GM18519 (cell line): Measurements from ENCODE around the gene MDGA2.

Experiments used
- ATAC-seq: cut with Tn5 transposase; IDR thresholded peaks from one replicate; pipeline ENCODE4 v1.9.1; 2021; ENCODE audit warnings: mild to moderate bottlenecking, moderate library complexity; ENCODE audit not compliant: unreplicated experiment, low FRiP score

MDGA2 gene

GRCh38 chr14:47675466-47676314 lies at the start of gene MDGA2:
Gene MDGA2 (minus strand): TSS chr14:47675605.
- ATAC-seq, result no peak

DNA sequence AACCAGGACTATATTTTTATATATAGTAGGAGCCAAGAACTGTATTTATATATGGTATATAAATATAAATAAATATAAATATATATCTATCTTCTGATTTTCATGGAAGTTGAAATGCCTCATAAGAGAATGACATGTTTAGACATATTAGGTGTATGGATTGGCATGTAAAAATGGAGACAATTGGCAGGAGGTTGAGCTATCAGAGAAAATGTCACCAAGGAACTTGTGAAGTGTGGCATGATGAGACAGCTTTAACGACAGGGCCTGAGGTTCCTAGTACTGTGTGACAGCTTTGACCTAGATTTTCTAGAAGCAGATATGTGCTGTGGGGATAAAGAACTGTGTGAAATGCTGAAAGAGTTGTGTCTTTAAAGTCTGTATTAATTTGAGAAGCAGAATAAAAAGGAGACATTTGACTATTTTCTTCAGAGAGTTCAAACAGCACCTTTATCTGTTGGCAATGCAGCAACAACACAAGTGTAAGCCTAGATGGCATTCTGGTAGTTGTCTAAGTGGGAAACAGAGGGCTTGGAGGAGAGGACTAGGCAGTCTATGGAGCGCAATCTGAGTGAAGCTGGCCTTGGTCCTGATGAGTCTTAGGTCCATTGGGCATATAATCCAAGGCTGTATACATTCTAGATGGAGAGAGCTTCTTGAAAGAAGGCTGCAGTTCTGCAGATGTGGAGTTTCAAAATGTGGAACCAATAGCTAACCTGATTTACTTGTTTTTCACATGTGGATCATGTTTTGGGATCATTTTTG lies 47.7 kb upstream of the MDGA2 start:
- ATAC-seq, result no peak

DNA sequence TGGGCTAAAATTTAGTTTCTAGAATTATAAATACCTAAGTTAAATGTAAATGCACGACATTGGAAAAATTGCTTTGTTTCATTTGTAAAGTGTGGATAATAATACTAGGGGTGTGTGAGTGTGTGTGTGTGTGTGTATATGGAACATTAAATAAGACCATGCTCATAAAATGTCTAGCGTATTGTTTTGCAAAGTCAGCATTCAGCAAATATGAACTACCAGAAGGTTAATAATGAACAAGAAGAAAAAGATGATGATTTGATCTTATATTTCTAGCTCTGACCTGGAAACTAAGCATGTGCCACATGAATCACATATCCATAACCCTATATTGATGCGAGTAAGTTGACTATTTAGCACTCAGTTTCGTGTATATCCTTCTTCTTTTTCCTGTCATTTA lies 44.9 kb upstream of the MDGA2 start:
- no peak for ATAC-seq

DNA sequence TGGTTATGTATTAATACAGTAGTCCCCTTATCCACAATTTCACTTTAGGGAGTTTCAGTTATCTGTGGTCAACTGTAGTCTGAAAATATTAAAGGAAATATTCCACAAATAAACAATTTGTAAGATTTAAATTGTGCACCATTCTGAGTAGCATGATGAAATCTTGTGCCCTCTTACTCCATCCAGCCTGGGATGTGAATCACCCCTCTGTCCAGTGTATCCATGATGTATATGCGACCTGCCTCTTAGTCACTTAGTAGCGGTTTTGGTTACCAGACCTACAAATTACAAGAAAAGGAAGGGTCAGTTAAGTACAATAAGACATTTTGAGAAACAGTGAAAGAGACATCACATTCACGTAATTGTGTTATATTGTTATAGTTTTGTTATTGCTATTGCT lies 39.9 kb upstream of the MDGA2 start:
- ATAC-seq, result no peak

DNA sequence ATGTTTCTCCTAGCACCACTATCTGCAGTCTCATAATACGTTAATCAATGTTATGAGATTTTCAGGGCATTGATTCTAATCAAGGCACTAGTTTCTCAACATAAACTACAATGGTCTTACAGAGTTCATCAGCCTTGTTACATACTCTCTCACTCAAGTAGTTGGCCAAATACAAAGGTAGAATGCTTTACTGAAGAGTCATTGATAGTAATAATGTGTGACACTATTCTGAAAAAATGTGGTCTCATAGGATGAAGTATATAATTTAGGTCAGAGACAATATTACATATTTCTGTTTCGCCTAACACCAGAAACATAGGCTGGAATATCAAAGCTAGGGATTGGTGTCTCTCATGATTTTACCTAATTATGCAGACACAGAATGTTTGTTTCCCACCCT lies 35.2 kb upstream of the MDGA2 start:
- ATAC-seq, result no peak

GRCh38 chr14:47705683-47706082 lies 30.3 kb upstream of the MDGA2 start:
- no peak for ATAC-seq

DNA sequence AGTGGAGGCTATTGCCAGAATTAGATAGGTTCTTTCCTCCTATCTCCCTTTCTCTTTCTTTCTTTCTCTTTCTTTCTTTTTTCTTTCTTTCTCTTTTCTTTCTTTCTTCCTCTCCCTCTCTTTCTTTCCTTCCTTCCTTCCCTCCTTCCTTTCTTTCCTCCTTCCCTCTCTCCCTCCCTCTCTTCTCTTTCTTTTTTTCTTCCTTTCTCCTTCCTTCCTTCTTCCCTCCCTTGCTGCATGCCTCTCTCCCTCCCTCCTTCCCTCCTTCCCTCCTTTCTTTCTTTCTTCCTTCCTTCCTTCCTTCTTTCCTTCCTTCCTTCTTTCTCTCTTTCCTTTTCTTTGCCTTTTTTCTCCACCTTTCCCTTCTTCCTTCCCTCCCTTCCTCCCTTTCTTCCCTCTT lies 16.4 kb upstream of the MDGA2 start:
- no peak for ATAC-seq

GRCh38 chr14:47678993-47679392 lies 3.6 kb upstream of the MDGA2 start:
- no peak for ATAC-seq

DNA sequence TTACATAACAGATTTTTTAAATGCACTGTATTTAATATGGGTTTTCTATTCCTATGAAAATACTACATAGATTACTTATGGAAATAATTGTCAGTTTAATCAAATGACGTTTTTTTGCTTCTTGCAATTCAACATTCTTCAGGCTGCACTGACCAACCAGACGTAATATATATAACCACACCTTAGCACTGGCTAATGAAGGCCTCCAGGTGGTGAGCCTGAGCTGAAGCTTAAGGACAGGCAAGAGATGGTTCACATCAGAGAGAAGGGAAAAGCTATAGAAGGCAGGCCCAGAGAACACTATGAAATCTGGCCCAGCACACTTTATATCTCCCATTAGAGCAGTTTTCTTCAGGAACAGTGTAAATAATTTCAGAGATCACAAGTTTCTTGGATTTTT lies 2.8 kb upstream of the MDGA2 start:
- ATAC-seq, result no peak

DNA sequence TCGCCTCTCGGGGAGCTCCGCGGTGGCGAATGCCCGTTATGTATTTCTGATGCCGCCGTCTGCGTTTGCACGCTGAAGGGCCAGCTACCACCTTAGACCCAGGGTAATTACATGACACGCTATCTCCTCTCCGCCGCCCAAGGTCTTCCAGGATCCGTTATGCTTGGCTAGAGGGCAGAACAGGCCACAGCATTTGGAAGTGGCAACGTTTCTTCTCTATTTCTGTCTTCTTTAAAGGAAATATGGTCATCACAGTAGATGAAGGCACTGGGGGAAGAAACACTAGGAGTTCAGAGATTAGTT lies 861 bp upstream of the MDGA2 start:
- ATAC-seq, result no peak

DNA sequence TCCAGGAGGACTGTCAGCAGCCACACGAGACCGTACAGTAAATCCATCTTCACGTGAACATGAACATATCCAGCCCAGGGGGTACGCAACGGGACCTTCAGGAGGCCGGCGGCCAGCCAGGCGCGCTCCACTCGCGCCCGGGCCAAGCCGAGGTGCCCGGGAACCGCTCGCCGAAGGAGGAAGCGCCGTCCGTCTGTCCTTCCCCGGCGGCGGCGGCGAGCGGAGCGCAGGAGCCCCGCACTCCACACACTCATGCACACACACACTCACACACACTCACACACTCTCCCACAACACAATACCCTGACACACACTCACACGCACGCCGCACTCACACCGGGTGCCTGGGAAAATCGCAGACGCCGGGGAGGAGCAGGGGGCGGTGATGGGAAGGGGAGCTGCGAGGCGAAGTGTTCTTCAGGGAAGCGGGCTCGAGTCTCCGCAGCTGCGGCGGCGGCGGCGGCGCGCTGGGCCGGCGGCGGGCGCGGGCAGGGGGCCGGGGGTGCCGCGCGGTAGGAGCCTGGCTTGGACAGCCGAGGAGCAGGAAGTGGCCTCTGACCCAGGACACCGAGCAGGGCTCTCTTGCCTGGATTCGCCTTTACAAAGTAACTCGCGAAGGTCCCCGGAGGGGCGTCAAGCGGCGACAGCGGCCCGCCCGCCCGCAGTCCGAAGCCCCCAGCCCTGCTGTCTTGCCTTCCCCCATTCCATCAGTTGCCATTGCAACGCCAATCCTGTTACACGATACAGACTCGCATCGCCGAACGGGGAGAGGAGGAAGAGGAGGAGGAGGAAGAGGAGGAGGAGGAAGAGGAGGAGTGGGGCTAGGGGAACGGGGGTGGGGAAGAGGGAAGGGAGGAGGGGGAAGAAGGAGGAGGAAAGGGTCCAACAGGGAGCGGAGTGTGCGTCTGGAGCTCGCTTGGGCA lies 601 bp downstream of the MDGA2 start:
- no peak for ATAC-seq

DNA sequence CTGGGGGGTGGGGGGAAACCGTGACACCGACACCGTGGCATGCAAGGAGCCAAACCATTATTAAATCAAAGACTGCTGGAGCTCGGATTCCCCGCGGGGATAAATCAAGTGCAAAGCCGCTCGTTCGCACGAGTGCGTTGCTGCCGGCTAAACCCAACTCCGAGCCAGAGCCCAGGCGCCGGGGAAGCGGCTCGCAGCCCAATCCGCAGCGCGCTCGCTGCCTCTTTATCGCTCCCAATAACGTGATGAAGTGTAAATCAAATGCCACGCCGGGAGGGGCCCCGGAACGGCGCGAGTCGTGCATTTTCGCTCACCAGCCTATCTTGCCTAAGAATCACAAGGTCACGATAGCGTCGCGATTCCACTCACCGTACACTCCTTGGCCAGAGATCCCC lies 1.3 kb downstream of the MDGA2 start:
- ATAC-seq, result no peak

DNA sequence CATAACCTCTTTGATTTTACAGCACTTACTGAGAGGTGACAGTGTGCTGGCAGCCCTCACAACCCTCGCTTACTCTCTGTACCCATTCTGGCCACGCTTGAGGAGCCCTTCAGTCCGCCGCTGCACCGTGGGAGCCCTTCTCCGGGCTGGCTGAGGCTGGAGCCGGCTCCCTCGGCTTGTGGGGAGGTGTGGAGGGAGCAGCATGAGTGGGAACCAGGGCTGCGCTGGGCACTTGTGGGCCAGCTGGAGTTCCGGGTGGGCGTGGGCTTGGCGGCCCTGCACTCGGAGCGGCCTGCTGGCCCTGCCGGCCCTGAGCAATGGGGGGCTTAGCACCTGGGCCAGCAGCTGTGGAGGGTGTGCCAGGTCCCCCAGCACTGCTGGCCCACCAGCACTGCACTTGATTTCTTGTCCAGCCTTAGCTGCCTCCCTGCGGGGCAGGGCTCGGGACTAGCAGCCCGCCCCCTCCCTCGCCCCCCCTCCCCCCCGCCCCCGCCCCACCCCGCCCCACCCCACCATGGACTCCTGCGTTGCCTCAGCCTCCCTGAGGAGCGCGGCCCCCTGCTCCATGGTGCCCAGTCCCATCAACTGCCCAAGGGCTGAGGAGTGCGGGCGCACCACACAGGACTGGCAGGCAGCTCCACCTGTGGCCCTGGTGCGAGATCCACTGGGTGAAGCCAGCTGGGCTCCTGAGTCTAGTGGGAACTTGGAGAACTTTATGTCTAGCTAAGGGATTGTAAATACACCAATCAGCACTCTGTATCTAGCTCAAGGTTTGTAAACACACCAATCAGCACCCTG lies 9.9 kb downstream of the MDGA2 start:
- ATAC-seq, result no peak

DNA sequence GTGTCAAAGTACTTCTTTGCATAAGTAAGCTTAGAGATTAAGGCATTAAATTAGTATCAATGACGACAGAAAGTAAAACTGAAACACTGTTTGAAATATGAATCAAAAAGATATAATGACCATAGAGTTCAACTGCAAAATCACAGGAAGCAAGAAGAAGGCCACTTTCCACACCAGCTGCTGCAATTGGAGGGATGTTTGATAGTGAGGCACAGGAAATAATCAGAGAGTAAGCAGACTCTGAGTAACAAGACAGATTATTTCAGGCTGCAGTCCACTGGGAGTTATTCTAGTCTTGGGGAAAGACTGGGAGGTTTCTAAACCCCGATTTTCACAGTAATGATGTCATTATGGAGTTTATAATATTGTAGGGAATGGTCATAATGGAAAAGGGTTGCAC lies 12.9 kb downstream of the MDGA2 start:
- ATAC-seq, result no peak

- no peak for ATAC-seq
These were observed 15.2 kb downstream of the MDGA2 start for GRCh38 chr14:47660158-47660557.

GRCh38 chr14:47658041-47658440 lies 17.4 kb downstream of the MDGA2 start:
- no peak for ATAC-seq

- no peak for ATAC-seq
These were observed 18.3 kb downstream of the MDGA2 start for GRCh38 chr14:47657143-47657542.

DNA sequence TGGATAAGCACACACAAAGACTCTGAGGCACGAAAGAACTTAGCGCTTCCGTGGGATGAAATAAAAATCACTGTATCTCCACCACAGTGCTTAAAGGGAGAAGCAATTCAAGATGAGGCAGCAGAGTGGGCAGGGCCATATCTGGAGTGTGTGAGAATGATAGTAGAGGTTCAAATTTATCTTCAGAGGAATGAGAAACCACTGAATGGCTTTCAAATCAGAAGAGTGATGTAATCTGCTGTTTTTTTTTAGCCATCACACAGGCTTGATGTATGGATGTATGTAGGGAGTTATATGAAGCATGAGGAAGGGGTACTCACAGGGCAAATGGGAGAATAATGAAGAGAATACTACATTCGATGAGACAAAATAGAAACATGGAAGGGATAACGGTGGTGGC lies 24.1 kb downstream of the MDGA2 start:
- ATAC-seq, result no peak

GRCh38 chr14:47637753-47638152 lies 37.7 kb downstream of the MDGA2 start:
- no peak for ATAC-seq
